ENCODE data around the gene TMEM151B. TPM values are rescaled to one million over a fixed set of nuclear protein-coding genes. Genes with fewer than 3 reads are reported as not detected.

Gene TMEM151B
- total RNA-seq, 4 donors from 2014 or later = 0.39 to 0.98 (median 0.46) TPM

- Histone ChIP-seq H3K4me3 (peak overlapping the region; percentile 34 to 75 (median 61)), H3K27ac (replicated peaks in 1 of 4) (peak overlapping the region; percentile 95 to 98 (median 96)), H3K27me3 (no peaks in the 10 kb centered on the region), H3K9me3 (no peaks in the 10 kb centered on the region), H3K4me1 (peaks cover 91 to 100% (median 95%) of the 10 kb centered on the region in 4 donors), H3K36me3 (peaks cover 0 to 26% (median 16%) of the 10 kb centered on the region in 4 donors)
- intact Hi-C loops (cut with DNase I) = no loop called here
- 65% methylated on average over 8 of the region's 8 CpGs for WGBS
- no peak for TF ChIP-seq CTCF (IDR thresholded peaks at IDR 0.05)
- TF ChIP-seq POLR2AphosphoS5 (IDR thresholded peaks at IDR 0.05) = no peak
- no peak for TF ChIP-seq POLR2A (IDR thresholded peaks at IDR 0.05; ENCODE audit: low read depth)
- no peak for TF ChIP-seq EP300 (IDR thresholded peaks at IDR 0.05)
- no peak for DNase-seq (ENCODE audit: extremely low spot score)
Measured at GRCh38 chr6:44225579-44226325, 44.5 kb upstream of the TMEM151B start.

- H3K36me3 ChIP-seq = peaks cover 0 to 34% (median 24%) of the 10 kb centered on the region in 4 donors
- no peaks in the 10 kb centered on the region for H3K27me3 ChIP-seq
- 36% methylated on average over 15 of the region's 15 CpGs for WGBS
- intact Hi-C loops (cut with DNase I) = no loop called here
- peak overlapping the region; percentile 95 to 98 (median 96) for H3K27ac ChIP-seq (replicated peaks in 1 of 4)
- peak overlapping the region; percentile 34 to 75 (median 61) for H3K4me3 ChIP-seq
- H3K4me1 ChIP-seq = peaks cover 85 to 100% (median 95%) of the 10 kb centered on the region in 4 donors
- no peaks in the 10 kb centered on the region for H3K9me3 ChIP-seq
- DNase-seq (ENCODE audit: extremely low spot score) = no peak
- TF ChIP-seq EP300 (IDR thresholded peaks at IDR 0.05) (no peak), POLR2AphosphoS5 (IDR thresholded peaks at IDR 0.05) (peak in 1 of 2 donors; percentile 54), CTCF (IDR thresholded peaks at IDR 0.05) (no peak), POLR2A (IDR thresholded peaks at IDR 0.05; ENCODE audit: low read depth) (no peak)
Measured at GRCh38 chr6:44226368-44227147, 43.7 kb upstream of the TMEM151B start.

- Histone ChIP-seq H3K27ac (replicated peaks in 1 of 4) (peak overlapping the region; percentile 95 to 98 (median 96)), H3K27me3 (no peaks in the 10 kb centered on the region), H3K4me1 (peaks cover 86 to 100% (median 95%) of the 10 kb centered on the region in 4 donors), H3K36me3 (peaks cover 2 to 42% (median 31%) of the 10 kb centered on the region in 4 donors), H3K9me3 (no peaks in the 10 kb centered on the region), H3K4me3 (peak overlapping the region; percentile 34 to 75 (median 61))
- intact Hi-C loops (cut with DNase I) = no loop called here
- no peak for DNase-seq (ENCODE audit: extremely low spot score)
- no peak for TF ChIP-seq POLR2AphosphoS5 (IDR thresholded peaks at IDR 0.05)
- TF ChIP-seq EP300 (IDR thresholded peaks at IDR 0.05) = no peak
- WGBS = 7% methylated on average over 3 of the region's 7 CpGs
Measured at GRCh38 chr6:44227148-44227793, 43.0 kb upstream of the TMEM151B start.

GRCh38 chr6:44228031-44228430 is 42.2 kb upstream of the TMEM151B start:
- H3K27ac ChIP-seq (replicated peaks in 1 of 4) = peak overlapping the region; percentile 95 to 98 (median 96)
- DNase-seq (ENCODE audit: extremely low spot score) = no peak
- peaks cover 87 to 100% (median 95%) of the 10 kb centered on the region in 4 donors for H3K4me1 ChIP-seq
- peaks cover 10 to 49% (median 37%) of the 10 kb centered on the region in 4 donors for H3K36me3 ChIP-seq
- H3K4me3 ChIP-seq = peak overlapping the region; percentile 34 to 75 (median 61)
- intact Hi-C loops (cut with DNase I) = no loop called here
- TF ChIP-seq POLR2A (IDR thresholded peaks at IDR 0.05; ENCODE audit: low read depth) = no peak
- TF ChIP-seq CTCF (IDR thresholded peaks at IDR 0.05) = no peak
- TF ChIP-seq EP300 (IDR thresholded peaks at IDR 0.05) = no peak
- TF ChIP-seq POLR2AphosphoS5 (IDR thresholded peaks at IDR 0.05) = no peak
- H3K9me3 ChIP-seq = no peaks in the 10 kb centered on the region
- WGBS = 65% methylated on average over 6 of the region's 6 CpGs
- no peaks in the 10 kb centered on the region for H3K27me3 ChIP-seq

All from esophagus muscularis mucosa (tissue), 4 donors.